Activated T-cell treated with anti-CD3 and anti-CD28 coated beads for 4 hours (primary cell): Measurements from ENCODE around the gene SLC8A2.
"Not testable (repeated sequence)": the region's sequence is repeated elsewhere in the genome, so short reads cannot be mapped to it uniquely, and the experiment has no call there.

ENCODE experiments used
- DNase-seq: peaks from one replicate; pipeline ENCODE4 v3.0.0-alpha.2; 2020

SLC8A2 gene

GRCh38 chr19:47487551-47488515, 16.1 kb upstream of the SLC8A2 start:
- DNase-seq: no peak

- no peak for DNase-seq
Measured at GRCh38 chr19:47486900-47487299, 15.2 kb upstream of the SLC8A2 start.

- not testable (repeated sequence) for DNase-seq
Measured at GRCh38 chr19:47486220-47486619, 14.5 kb upstream of the SLC8A2 start.

GRCh38 chr19:47485210-47485609, 13.5 kb upstream of the SLC8A2 start:
- no peak for DNase-seq

GRCh38 chr19:47483800-47484690, 12.4 kb upstream of the SLC8A2 start, which contains the start of gene KPTN:
KPTN (minus strand) TSS chr19:47484219; CDS start chr19:47484160, 59 bp downstream.
- peak; percentile 85 for DNase-seq

- DNase-seq: no peak
Measured at GRCh38 chr19:47483200-47483599, 11.5 kb upstream of the SLC8A2 start.

GRCh38 chr19:47481460-47482052, 9.9 kb upstream of the SLC8A2 start:
- DNase-seq: no peak

- no peak for DNase-seq
Measured at GRCh38 chr19:47480658-47481057, 9.0 kb upstream of the SLC8A2 start.

GRCh38 chr19:47479701-47480503, 8.2 kb upstream of the SLC8A2 start:
- no peak for DNase-seq

GRCh38 chr19:47476438-47476972, 4.8 kb upstream of the SLC8A2 start:
- no peak for DNase-seq

GRCh38 chr19:47475465-47475864, 3.8 kb upstream of the SLC8A2 start:
- no peak for DNase-seq

- no peak for DNase-seq
Measured at GRCh38 chr19:47473336-47473735, 1.6 kb upstream of the SLC8A2 start.

- DNase-seq: no peak
Measured at GRCh38 chr19:47471381-47471732, 336 bp downstream of the SLC8A2 start.

- DNase-seq: no peak
Measured at GRCh38 chr19:47470447-47471195, 1.1 kb downstream of the SLC8A2 start.

- DNase-seq: no peak
Measured at GRCh38 chr19:47469719-47470118, 2.0 kb downstream of the SLC8A2 start.

GRCh38 chr19:47469363-47469700, 2.4 kb downstream of the SLC8A2 start:
- no peak for DNase-seq

- DNase-seq: no peak
Measured at GRCh38 chr19:47467914-47468313, 3.8 kb downstream of the SLC8A2 start.

GRCh38 chr19:47465957-47466356, 5.7 kb downstream of the SLC8A2 start:
- DNase-seq: no peak

GRCh38 chr19:47464675-47465419, 6.8 kb downstream of the SLC8A2 start:
- no peak for DNase-seq

GRCh38 chr19:47461876-47462275, 9.8 kb downstream of the SLC8A2 start:
- DNase-seq: no peak

GRCh38 chr19:47459477-47459876, 12.2 kb downstream of the SLC8A2 start:
- DNase-seq: no peak
